A673 (cell line): ENCODE measurements around the gene WSCD2. TPM values are rescaled to one million over a fixed set of nuclear protein-coding genes. Genes with fewer than 3 reads are reported as not detected.

Source experiments
- BruUV-seq: library from RNA; stranded (reverse); fragments of 400-500 nt; replicated peaks from 2 replicates; lab custom pipeline; 2021; lab: Mats Ljungman, UMichigan
- CTCF ChIA-PET: fragments of 300-600 bp; sonication (Branson Sonifier 250); formaldehyde crosslinking; loops from one replicate; lab custom pipeline; 2022; ENCODE audit warnings: antibody characterized with exemption; lab: Charles Lee
- POLR2A ChIA-PET: fragments of 300-600 bp; sonication (Branson Sonifier 250); formaldehyde crosslinking; loops from one replicate; lab custom pipeline; 2022; ENCODE audit warnings: antibody characterized with exemption; ENCODE audit not compliant: low non-redundant PET; lab: Charles Lee
- DNase-seq: peaks from one replicate; pipeline ENCODE4 v3.0.0-alpha.2; 2015; ENCODE audit warnings: low spot score
- H3K27ac ChIP-seq: fragments of 200-600 bp; sonication (generic); 2 replicates; pipeline ENCODE4 v1.5.1; 2016; ENCODE audit warnings: mixed run types, low read depth, mild to moderate bottlenecking, mixed read lengths, antibody characterized with exemption, low read length; ENCODE audit not compliant: poor library complexity, severe bottlenecking
- H3K27me3 ChIP-seq: fragments of 200-600 bp; sonication (generic); replicated peaks from 2 replicates; pipeline ENCODE4 v1.6.1; 2017; ENCODE audit warnings: mixed run types, low read depth, mild to moderate bottlenecking, mixed read lengths, antibody characterized with exemption, low read length; ENCODE audit not compliant: insufficient read depth, poor library complexity
- H3K36me3 ChIP-seq: fragments of 200-600 bp; sonication (generic); 2 replicates; pipeline ENCODE4 v1.6.1; 2016; ENCODE audit warnings: mixed run types, mild to moderate bottlenecking, mixed read lengths, antibody characterized with exemption, low read length; ENCODE audit not compliant: insufficient read depth, poor library complexity, severe bottlenecking
- H3K4me1 ChIP-seq: fragments of 200-600 bp; sonication (generic); 2 replicates; pipeline ENCODE4 v1.6.1; 2017; ENCODE audit warnings: mixed run types, mild to moderate bottlenecking, mixed read lengths, antibody characterized with exemption, low read length; ENCODE audit not compliant: insufficient read depth, poor library complexity, severe bottlenecking
- H3K4me3 ChIP-seq: fragments of 200-600 bp; sonication (generic); 2 replicates; pipeline ENCODE4 v1.5.1; 2016; ENCODE audit warnings: low read depth, mixed run types, mild to moderate bottlenecking, mixed read lengths, low read length; ENCODE audit not compliant: poor library complexity, severe bottlenecking
- H3K9me3 ChIP-seq: fragments of 200-600 bp; sonication (generic); 2 replicates; pipeline ENCODE4 v1.6.1; 2016; ENCODE audit warnings: mixed run types, low read depth, mild to moderate bottlenecking, mixed read lengths, antibody characterized with exemption, low read length; ENCODE audit not compliant: poor library complexity, severe bottlenecking
- CTCF ChIP-seq: fragments of 300-800, 200-600 bp; sonication (generic); conservative IDR thresholded peaks from 2 replicates; pipeline ENCODE4 v1.5.1; 2017; ENCODE audit warnings: low read depth, mild to moderate bottlenecking, antibody characterized with exemption, low read length, moderate library complexity, mixed read lengths
- EZH2 ChIP-seq: fragments of 200-600 bp; sonication (generic); IDR thresholded peaks from 2 replicates; pipeline ENCODE4 v1.6.1; 2017; ENCODE audit warnings: borderline replicate concordance, low read depth, mild to moderate bottlenecking, mixed read lengths, antibody characterized with exemption, low read length; ENCODE audit not compliant: poor library complexity, severe bottlenecking
- intact Hi-C: fragments of 100-400 bp; cut with micrococcal nuclease; formaldehyde crosslinking; loops from one replicate; pipeline ENCODE4 v1.10.0; 2022; ENCODE audit not compliant: unreplicated experiment
- total RNA-seq: library from RNA; stranded (reverse); gene quantifications from 2 replicates; pipeline ENCODE4 v1.2.3, GENCODE V29; 2021

Gene WSCD2
- total RNA-seq, 1 experiment from 2014 or later: not detected

- no TSS peak for BruUV-seq
- Histone ChIP-seq H3K4me3 (no peak overlapping the region), H3K4me1 (no peaks in the 10 kb centered on the region), H3K27ac (no peak overlapping the region), H3K27me3 (peaks cover 70% of the 10 kb centered on the region), H3K9me3 (peaks cover 22% of the 10 kb centered on the region), H3K36me3 (no peaks in the 10 kb centered on the region)
- no peak for TF ChIP-seq CTCF
- no peak for TF ChIP-seq EZH2
- ChIA-PET CTCF (no interaction called here), POLR2A (no interaction called here)
- intact Hi-C loops: no loop called here
- DNase-seq: no peak
Observed at GRCh38 chr12:108260969-108261368, 131.9 kb downstream of the WSCD2 start.

- H3K4me1 ChIP-seq: no peaks in the 10 kb centered on the region
- no peaks in the 10 kb centered on the region for H3K36me3 ChIP-seq
- H3K9me3 ChIP-seq: peaks cover 12% of the 10 kb centered on the region
- H3K4me3 ChIP-seq: no peak overlapping the region
- no peak overlapping the region for H3K27ac ChIP-seq
- TF ChIP-seq CTCF (no peak), EZH2 (no peak)
- ChIA-PET POLR2A (no interaction called here), CTCF (no interaction called here)
- intact Hi-C loops: no loop called here
- H3K27me3 ChIP-seq: peaks cover 70% of the 10 kb centered on the region
- no TSS peak for BruUV-seq
- DNase-seq: no peak
Observed at GRCh38 chr12:108265505-108265904, 136.4 kb downstream of the WSCD2 start.

GRCh38 chr12:108266131-108266530, 137.0 kb downstream of the WSCD2 start:
- Histone ChIP-seq H3K36me3 (no peaks in the 10 kb centered on the region), H3K27ac (no peak overlapping the region), H3K4me3 (no peak overlapping the region), H3K27me3 (peaks cover 65% of the 10 kb centered on the region), H3K9me3 (peaks cover 6% of the 10 kb centered on the region), H3K4me1 (peaks cover 3% of the 10 kb centered on the region)
- POLR2A ChIA-PET: no interaction called here
- CTCF ChIA-PET: no interaction called here
- no peak for TF ChIP-seq EZH2
- no peak for TF ChIP-seq CTCF
- no peak for DNase-seq
- intact Hi-C loops: no loop called here
- no TSS peak for BruUV-seq
